NCI-H2196 treated with DMSO at 0.1 percent for 48 hours (cell line): ENCODE results near the gene TRIM6.
"Not testable (repeated sequence)": the region's sequence is repeated elsewhere in the genome, so short reads cannot be mapped to it uniquely, and the experiment has no call there.

Experiments used
- DNase-seq: peaks from one replicate; lab custom pipeline; 2025; ENCODE audit not compliant: unreplicated experiment; lab: John Stamatoyannopoulos, UW

The TRIM6 gene

GRCh38 chr11:5604896-5605295 lies 8.5 kb downstream of the TRIM6 start:
- no peak for DNase-seq

DNA sequence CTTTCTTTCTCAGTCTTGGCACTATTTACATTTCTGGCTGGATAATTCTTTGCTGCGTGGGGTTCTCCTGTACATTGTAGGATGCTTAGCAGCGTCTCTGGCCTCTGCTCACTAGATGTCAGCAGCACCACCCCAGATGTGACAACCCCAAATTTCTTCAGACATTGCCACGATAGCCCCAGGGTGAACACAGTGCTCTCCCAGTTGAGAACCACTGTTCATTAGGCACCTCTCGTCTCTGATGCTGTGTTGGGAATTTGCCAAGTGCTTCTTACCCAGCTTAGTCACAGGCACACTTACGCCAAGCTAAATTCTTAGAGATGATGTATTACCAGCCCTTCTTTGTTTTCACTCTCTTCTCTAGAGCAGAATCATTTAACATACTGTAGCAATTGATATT lies 9.4 kb downstream of the TRIM6 start:
- no peak for DNase-seq

- DNase-seq, result no peak
These were observed 12.4 kb downstream of the TRIM6 start for GRCh38 chr11:5608808-5609207.

GRCh38 chr11:5610446-5610845 lies 14.0 kb downstream of the TRIM6 start:
- DNase-seq, result no peak

DNA sequence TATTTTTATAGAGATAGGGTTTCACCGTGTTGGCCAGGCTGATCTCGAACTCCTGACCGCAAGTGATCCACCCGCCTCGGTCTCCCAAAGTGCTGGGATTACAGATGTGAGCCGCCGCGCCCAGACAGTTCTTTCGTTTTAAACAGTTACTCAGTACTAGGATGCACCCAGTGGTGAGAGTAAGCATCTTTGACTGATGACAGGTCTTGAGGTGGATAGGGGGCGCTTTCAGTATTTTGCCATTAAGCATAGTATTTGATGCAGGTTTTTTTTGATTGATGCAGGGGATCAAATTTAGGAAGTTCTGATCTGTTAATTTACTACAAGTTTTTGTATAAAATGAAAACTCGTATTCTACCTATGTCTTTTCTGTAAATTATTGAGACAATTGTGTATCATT lies 15.2 kb downstream of the TRIM6 start:
- DNase-seq, result no peak

GRCh38 chr11:5618807-5619206 lies 22.4 kb downstream of the TRIM6 start:
- DNase-seq, result no peak

DNA sequence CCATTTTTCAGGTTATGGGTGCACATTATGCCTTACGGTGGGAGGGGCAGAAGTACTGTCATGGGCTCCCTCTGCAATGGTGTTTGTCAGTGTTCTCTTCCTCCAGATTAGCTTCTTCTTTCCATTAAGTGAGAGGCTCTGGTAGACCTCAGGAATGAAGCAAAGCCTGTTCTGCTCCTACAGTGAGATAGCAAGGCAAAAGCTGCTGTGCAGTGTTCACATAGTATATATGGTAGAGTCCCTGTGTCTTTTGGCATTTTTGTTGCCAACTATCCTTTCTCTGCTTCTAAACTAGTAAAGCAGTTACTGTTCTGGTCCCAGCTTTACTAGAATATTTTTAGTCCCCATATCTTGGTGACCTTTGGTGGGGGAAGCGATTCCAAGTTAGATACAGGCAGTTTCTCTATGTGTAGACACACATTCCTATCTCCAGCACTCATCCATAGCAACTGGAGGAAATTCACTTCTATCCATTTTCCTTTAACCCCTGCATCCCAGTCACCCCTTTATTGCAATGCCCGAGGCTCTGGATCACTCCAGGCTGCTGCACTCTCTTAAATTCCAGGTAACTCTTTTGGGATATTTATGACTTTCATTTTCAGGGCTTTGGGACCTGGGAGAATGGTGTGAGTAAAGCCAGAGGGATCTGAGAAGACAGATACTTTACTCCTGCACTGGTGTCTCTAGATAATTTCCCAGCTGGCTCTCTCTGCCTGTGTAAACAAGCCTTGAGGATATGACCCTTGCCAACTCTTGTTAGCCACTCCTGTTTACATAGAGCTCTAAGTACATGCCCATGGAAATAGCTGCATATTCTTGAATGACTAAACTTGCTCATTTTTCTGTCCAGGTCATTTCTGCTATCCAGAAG lies 24.4 kb downstream of the TRIM6 start:
- no peak for DNase-seq

- no peak for DNase-seq
These were observed 25.1 kb downstream of the TRIM6 start for GRCh38 chr11:5621580-5621979.

- no peak for DNase-seq
These were observed 26.4 kb downstream of the TRIM6 start for GRCh38 chr11:5622802-5623201.

- no peak for DNase-seq
These were observed 28.2 kb downstream of the TRIM6 start, which contains the start of gene TRIM34 for GRCh38 chr11:5624489-5625279. Gene TRIM34, plus strand, starts transcription at chr11:5625001. Its CDS starts 7,331 bp downstream, at chr11:5632332.

- DNase-seq, result no peak
These were observed 28.8 kb downstream of the TRIM6 start for GRCh38 chr11:5625281-5625680.

GRCh38 chr11:5626196-5626595 lies 29.8 kb downstream of the TRIM6 start:
- no peak for DNase-seq

- DNase-seq, result no peak
These were observed 35.0 kb downstream of the TRIM6 start for GRCh38 chr11:5631417-5631816.

DNA sequence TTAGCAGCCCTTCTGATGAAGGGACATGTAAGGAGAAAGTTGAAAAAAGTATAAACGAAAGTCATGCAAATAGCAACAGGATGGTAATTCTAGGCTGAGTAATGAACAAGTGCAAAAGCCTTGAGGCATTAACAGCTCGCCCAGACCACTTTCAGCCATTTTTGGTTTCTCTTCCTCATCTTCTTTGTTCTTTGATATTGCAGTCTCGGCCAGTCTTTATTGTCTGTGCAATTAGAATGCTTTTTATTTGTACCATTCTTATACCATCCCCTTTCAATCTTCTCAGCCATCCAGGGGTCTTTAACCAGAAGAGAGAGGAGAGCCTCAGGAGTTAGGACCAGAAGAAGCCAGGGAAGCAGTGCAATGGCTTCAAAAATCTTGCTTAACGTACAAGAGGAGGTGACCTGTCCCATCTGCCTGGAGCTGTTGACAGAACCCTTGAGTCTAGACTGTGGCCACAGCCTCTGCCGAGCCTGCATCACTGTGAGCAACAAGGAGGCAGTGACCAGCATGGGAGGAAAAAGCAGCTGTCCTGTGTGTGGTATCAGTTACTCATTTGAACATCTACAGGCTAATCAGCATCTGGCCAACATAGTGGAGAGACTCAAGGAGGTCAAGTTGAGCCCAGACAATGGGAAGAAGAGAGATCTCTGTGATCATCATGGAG lies 35.7 kb downstream of the TRIM6 start:
- DNase-seq, result no peak

DNA sequence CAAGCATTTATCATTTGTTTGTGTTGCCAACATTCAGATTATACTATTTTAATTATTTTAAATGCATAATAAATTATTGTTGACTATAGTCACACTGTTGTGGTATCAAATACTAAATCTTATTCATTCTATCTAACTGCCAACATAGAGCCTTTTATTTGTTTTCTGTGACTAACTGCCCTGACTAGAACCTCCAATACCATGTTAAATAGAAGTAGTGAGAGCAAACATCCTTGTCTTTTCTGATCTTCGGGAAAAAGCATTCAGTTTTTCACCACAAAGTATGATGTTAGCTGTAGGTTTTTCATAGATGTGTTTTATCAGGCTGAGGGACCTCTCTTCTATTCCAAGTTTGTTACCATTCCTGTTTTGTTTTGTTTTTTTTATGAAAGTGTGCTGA lies 43.5 kb downstream of the TRIM6 start:
- no peak for DNase-seq

DNA sequence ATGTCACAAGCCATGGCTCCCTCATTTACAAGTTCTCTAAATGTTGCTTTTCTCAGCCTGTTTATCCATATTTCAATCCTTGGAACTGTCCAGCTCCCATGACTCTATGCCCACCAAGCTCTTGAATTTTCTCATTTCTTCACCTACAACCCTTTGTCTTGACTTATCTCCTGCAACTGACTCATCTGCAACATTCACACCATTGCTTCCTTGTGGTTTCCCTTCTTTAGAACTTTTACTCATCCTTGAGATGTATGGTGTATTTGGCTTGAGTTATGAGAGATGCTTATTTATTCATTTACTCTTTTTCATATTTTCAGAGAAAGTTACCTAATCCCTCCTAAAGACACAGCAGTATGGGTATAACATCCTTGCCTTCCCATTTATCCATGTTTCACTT lies 47.1 kb downstream of the TRIM6 start:
- DNase-seq, result no peak

DNA sequence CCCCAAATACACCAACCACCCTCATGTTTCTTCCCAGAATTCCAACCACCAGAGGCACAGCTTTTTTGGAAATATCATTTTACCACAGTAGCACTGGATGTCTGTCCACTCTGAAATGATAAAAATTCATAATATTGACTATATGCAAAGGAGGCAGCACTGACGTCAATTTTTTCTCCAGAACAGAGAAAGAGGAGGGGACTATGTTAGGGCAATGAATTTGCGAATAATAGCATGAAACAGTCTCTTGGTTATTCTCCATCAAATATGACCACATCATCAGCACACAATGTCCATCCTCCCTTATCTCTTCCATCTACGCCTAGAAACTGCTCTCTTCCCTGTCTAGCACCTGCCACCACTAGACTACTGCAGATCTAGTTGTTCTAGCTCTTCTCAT lies 49.7 kb downstream of the TRIM6 start:
- DNase-seq, result no peak

GRCh38 chr11:5655474-5655873 lies 59.0 kb downstream of the TRIM6 start:
- no peak for DNase-seq

DNA sequence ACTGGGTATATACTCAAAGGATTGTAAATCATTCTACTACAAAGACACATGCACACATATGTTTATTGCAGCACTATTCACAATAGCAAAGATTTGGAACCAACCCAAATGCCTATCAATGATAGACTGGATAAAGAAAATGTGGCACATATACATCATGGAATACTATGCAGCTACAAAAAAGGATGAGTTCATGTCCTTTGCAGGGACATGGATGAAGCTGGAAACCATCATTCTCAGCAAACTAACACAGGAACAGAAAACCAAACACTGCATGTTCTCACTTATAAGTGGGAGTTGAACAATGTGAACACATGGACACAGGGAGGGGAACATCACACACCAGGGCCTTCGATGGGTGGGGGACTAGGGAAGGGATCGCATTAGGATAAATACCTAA lies 60.5 kb downstream of the TRIM6 start:
- not testable (repeated sequence) for DNase-seq

DNA sequence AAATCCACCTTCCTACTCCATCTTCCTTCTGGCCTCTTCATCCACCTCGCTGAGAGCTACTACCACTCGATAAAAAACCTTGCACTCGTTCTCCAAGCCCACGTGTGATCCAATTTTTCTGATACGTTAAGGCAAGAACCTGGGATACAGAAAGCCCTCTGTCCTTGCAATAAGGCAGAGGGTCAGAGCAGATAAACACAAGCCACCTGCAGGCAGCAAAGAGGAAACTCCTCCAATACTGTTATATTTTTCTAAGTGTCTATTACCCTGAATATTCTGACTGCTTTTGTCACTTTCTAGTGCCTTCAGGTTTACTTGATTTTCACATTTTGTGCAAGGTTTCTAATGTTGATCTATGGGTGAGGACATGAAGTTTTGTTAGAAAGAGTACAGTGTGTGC lies 61.9 kb downstream of the TRIM6 start:
- no peak for DNase-seq
